Germinal center (tissue), 1 donor: Measurements from ENCODE around the gene CA5A.
"Not testable (repeated sequence)": the region's sequence is repeated elsewhere in the genome, so short reads cannot be mapped to it uniquely, and the experiment has no call there.

Experiments
- DNase-seq: peaks from one replicate; pipeline ENCODE4 v3.0.0; 2012; ENCODE audit warnings: mixed read lengths, low spot score

CA5A gene

GRCh38 chr16:87894005-87894404 lies 42.3 kb downstream of the CA5A start:
- DNase-seq = not testable (repeated sequence)

DNA sequence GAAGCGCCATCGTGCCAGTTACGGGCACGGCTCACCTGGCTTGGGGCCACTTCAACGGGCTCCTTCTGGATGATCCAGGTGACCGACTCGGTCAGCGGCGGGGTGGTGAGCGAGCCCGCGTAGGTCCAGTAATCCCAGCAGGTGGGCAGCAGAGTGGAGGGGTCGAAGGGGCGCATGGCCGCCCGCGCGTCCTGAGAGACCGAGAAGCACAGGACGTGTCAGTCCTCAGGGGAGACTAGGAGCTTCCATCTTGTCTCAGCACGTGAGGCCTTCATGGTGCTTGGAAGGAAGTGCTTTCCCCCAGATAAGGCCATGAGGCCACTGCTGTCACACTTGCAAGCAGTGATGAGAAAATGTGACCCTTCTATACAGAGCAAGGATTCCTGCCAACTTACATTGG lies 44.6 kb downstream of the CA5A start:
- DNase-seq = no peak

- not testable (repeated sequence) for DNase-seq
Measured at GRCh38 chr16:87889762-87890161, 46.6 kb downstream of the CA5A start.

DNA sequence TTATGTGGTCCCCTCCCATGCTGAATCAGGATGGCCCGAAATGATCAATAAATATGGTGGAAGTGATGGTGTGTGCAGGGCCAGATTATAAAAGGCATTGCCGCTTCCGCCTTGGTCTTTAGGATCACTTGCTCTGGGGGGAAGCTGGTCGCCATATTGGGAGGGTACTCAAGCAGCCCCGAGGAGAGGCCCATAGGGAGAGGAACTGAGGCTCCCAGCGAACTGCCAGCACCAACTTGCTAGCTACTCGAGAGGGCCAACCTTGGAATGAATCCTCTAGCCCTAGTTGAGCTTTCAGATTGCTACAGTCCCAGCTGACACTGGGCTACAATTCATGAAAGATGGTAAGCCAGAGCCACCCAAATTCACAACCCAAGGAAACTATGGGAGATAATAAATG lies 48.0 kb downstream of the CA5A start:
- DNase-seq = not testable (repeated sequence)

GRCh38 chr16:87887931-87888330 lies 48.4 kb downstream of the CA5A start:
- not testable (repeated sequence) for DNase-seq

DNA sequence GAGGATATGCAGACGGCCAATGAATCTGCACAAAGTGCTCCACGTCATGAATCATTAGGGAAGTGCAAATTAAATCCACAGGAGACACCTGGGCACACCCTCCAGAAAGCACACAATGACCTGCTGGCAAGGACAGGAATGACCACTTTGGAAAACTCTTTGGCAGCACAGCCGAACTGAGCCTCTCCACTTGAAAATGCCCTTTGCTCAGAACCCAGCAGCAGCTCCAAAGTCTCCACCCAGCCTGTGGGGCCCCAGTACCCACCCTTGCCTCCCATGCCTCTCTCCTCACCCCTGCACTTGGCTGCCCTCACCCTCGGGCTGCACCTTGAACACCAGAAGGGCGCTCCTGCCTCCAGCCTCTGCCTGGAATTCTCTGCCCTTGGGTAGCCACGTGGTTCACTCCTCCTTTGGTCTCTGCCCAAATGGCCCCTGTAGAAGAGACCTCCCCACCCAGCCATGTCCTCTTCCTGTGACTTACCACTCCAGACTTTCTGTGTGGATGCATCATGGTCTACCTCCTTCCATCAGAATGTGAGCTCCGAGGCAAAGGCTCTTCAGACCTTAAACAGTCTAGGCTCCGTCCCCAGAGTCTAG lies 50.9 kb downstream of the CA5A start:
- not testable (repeated sequence) for DNase-seq

DNA sequence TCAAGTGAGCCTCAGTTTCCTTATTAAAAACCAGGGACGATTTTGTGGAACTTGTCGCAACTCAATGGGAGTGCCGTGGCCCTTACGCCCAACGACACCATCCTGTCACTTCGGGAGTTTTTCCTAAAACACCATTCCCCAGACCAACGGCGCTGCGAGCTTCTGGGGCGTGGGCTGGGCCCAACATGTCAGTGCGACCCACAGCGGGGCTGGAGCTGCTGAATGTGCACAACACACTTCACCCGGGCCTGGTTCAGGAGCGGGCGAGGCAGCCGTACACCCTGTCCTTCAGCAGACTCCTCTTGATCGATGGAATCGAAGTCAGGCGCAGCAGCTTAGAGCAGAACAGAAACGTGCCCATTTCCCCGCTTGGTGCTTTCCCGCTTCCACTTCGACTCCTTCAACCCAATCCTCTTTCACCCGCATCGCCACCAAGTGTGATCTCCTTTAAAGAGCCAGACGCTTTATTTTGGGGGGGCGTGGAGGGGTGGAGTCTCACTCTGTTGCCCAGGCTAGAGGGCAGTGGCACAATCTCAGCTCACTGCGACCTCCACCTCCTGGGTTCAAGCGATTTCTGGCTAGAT lies 53.8 kb downstream of the CA5A start:
- no peak for DNase-seq

DNA sequence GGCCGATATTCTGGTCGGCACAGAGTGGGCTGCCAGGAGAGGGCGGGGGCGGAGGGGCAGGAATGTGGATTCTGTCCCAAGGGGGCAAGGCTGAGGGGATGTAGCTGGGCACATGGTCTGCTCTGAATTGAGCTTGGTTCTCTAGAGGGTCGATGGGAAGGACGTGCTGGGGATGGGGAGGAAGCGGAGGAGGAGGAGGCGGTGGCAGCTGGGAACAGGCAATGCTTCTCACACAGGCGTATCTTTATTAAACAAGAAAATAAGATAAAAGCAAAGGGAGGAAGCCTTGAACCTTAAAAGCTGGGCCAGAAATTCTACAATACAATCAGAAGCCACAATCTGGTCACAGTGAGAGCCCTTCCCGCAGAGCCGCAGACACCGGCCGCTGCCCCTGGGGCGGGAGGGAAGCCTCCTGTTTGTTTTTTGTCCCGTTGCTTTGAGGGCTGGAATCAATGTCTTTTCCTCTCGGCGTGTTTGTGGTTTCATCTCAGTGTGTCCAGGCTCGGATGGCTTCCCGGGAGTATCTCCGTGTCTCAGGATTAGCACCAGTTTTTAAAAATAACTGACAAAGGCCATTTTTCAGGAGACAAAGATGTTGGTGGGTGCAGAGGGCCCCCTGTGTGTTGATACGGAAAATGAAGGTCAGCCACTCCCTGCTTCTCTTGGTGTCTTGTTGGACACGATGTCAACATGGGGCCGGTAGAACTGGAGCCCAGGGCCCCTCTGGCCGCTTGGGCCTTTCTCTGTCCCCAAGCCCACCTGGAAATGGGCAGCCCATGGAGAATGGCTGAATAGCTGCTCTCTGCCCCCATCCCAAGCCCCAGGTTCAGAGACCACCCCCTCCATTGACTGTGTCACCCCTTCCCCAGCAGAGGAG lies 54.8 kb downstream of the CA5A start:
- DNase-seq = no peak

- DNase-seq = no peak
Measured at GRCh38 chr16:87880117-87880696, 56.1 kb downstream of the CA5A start.

- not testable (repeated sequence) for DNase-seq
Measured at GRCh38 chr16:87879411-87880013, 56.8 kb downstream of the CA5A start.

DNA sequence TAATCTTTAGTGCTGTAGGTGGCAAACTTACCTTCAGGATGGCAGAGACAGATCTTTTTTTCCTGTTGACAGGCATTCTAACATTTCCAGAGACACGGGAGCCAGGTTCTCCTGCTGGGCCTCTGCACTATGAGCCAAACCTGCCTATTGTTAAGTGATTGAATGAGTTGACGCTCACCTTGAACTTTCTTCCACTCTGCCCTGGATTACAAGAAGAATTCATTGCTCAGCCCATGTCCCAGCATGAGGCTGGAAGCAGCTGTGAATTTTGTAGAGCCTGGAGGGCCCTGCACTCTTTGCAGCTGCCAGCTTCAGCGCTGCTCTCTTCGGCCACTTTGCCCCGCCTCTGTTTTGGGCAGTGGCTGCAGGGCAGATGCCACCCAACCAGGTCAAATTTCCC lies 57.6 kb downstream of the CA5A start:
- no peak for DNase-seq

DNA sequence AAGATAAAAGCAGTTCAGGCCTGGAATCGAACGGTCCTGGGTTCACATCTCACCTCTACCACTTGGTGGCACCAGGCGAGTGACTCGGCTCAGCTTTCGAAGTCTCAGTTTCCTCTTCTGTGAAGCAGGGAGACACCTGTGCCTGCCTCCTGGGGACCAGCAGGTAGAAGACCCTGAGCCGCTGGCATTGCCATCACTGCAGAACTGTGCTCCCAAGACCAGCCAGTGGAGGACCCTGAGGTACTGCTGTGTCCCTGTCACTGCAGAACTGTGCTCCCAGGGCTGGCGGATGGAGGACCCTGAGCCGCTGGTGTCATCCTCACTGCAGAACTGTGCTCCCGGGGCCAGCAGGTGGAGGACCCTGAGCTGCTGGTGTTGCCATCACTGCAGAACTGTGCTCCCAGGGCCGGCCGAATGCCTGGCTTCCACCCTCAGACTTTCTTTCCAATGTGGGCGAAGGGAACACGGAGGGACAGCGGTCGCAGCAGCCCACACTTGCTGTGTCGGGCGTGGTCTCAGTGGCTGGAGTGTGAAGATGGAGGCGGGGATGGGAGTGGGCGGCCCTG lies 58.3 kb downstream of the CA5A start:
- no peak for DNase-seq

GRCh38 chr16:87874639-87875427 lies 61.5 kb downstream of the CA5A start:
- no peak for DNase-seq

GRCh38 chr16:87870418-87871291 lies 65.7 kb downstream of the CA5A start:
- not testable (repeated sequence) for DNase-seq

DNA sequence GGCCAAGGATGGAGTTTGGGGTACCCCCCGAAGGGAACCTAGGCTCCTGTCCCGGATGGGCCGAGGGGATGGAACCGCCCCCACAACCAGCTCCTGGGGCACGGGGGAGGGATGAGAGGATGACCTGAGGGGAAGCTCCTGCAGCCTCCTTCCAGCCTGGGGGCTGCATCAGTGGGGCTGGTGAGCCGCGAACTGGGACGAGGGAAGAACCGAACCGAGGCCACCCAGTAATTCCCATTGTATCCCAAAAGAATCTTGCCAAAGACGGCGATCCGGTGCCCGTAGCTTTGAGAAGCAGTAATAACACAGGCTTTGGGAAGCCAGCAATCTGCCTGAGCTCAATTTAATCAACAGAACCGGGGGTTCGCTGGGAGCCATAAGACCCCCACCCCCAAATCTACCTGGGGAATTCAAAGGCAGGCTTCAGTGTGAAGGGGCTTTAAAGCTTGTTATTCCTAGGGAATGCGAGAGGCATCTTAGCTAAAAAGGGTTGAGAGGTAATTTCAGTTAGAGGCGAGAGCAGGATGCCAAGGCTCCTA lies 66.4 kb downstream of the CA5A start:
- not testable (repeated sequence) for DNase-seq

GRCh38 chr16:87869061-87869878 lies 67.1 kb downstream of the CA5A start, which contains the start of gene SLC7A5:
TSS of gene SLC7A5 (minus strand) at chr16:87869507. CDS start at chr16:87869422, 85 bp downstream.
- DNase-seq = peak; percentile 82

DNA sequence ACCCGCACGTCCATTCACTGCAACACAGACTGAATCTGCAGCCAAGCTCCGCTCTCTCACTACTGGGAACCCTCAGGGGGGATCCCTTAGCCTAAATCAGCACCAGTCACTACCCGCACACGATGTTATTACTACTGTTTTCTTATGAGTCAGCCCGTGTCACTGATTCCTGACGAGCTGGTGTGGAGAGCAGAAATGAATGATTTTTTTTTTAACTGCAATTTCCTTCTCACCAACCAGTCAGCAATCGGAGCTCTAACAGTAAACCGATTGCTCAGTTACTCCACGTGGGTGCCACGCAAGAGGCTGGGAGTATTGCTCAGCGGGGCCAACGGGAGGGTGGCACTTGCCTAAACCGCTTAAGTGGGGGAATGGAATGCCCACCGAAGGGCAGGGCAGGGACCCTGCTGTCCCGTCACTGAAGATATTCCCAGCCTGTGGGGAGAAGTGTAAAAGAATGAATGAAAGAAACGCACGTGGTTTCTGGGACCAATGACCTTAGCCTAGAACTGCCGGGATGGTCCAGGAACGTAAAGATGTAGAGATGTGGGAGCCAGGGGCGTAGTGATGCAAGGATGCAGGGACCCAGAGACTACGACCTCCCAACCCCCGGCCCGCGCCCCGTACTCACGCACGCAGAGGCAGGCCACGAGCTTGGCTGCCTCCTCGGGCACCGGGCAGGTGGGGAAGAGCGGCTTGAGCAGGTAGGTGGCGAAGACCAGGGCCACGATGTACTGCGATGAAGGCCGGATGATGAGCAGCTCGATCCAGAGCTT lies 67.9 kb downstream of the CA5A start:
- peak; percentile 16 for DNase-seq
